IPS-18c (cell line): ENCODE data around the gene SMTNL2.
A peak's percentile ranks its signal among the peaks of the same experiment; 100 is the strongest.

ENCODE experiments used
- H3K4me3 ChIP-seq: 2 replicates; pipeline ENCODE4 v1.7.0; 2013; ENCODE audit warnings: low read depth, mild to moderate bottlenecking, low read length, moderate library complexity; ENCODE audit not compliant: insufficient read depth
- H3K9me3 ChIP-seq: one replicate; pipeline ENCODE4 v1.6.1; 2013; ENCODE audit warnings: mild to moderate bottlenecking, low read length, moderate library complexity; ENCODE audit not compliant: control insufficient read depth, insufficient read depth

The SMTNL2 gene

DNA sequence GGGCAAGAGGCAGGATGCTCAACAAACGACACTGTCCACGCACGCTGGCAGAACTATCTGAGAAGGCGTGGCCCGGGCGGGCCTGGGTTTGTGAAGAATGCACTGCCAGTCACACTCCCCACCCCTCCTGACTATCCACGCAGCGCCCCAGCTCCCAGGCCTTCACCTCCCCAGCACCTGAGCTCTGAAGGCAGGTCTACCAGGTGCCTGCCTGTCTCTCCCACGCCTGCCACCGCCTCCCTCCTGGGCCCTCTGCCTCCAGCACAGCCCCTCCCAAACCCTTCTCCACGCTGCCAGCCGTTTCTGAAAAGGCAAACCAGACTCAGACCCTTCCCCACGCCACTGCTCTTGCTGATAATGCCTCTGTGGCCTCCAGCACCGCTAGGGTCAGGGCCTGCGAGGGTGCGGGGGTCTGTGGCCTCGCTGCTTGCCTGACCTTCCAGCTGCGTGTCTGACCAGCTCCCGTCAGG is 40.7 kb upstream of the SMTNL2 start:
- no peaks in the 10 kb centered on the region for H3K9me3 ChIP-seq
- H3K4me3 ChIP-seq: no peak overlapping the region

DNA sequence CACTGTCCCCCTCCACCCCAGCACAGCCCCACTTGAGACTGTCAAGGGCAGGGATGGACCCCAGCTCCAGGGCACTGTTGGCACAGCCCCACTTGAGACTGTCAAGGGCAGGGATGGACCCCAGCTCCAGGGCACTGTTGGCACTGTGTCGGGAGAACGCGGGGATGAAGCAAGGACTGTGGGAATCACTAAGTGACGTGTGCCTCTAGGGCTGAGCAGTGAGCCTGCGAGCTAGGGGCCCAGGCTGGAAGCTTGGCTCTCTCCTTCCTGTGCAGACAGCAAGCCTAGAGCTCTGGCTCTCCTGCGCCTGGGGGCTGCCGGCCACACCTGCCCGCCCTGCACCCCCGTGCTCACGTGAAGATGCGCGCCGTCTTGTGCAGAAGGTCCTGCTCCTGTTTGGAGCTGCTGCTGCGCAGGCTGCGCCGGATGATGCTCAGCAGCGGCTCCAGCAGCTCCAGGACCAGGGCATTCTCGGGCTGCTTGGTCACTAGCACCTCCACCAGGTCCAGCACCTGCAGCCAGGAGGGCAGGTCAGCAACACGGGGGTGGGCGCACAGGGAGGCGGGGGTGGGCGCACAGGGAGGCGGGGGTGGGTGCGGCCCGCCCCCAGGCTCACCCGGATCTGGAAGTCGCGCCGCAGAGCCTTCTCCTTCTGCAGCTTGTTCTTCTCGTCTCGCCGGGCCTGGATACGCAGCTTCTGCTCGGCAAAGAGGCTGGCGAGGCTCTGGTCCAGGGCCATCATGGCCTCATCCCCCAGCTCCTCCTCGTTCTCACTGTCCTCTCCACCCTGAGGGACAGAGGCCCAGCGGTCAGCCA is 40.0 kb upstream of the SMTNL2 start:
- H3K9me3 ChIP-seq: no peaks in the 10 kb centered on the region
- H3K4me3 ChIP-seq: no peak overlapping the region

DNA sequence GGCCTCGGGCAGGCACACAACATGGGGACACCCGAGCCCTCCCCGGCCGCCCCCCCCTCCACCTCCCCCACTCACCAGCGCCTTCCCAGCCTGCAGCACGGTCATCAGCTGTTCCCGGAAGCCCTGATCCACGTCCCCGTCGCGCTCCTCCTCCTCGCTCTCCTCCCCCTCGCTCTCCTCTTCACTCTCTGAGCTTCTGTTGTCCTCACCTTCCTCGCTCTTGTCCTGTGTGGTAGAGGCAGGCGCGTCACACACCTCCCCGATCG is 39.4 kb upstream of the SMTNL2 start:
- no peaks in the 10 kb centered on the region for H3K9me3 ChIP-seq

DNA sequence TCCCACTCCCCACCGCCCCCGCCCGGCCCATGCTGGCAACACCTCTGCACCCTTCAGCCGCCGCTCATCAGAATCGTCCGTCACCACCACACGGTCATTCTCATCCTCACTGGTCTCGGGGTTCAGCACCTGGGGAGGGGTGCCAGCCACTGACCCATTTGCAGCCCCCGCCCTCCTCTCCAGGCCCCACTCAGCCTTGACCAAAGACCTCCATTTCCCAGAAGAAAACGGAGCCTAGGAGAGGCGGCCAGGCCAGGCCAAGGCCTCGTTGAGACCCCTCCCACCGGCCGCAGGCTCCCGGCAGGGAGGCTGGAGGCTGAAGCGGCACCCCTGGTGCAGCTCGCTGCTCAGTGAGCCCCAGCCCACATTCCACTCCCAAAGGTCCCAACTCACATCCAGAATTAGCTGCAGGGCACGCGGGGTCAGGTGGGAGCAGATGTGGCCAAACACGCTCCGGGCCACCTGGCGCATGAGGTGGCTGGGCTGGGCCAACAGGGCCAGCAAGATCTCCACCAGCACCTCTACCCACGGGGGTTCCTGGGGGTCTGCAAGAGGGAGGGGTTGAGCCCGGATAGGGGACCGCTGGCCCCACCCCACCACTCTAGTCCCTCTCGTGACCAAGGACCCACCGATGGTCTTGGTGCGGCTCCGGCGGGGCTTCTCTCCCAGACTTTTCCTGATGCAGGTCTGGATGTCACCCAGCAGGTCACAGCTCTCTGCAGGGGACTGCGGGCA is 38.9 kb upstream of the SMTNL2 start:
- H3K4me3 ChIP-seq: no peak overlapping the region
- H3K9me3 ChIP-seq: no peaks in the 10 kb centered on the region

More for the DNA sequence above, 39.4 kb upstream of the SMTNL2 start:
- H3K4me3 ChIP-seq: no peak overlapping the region

DNA sequence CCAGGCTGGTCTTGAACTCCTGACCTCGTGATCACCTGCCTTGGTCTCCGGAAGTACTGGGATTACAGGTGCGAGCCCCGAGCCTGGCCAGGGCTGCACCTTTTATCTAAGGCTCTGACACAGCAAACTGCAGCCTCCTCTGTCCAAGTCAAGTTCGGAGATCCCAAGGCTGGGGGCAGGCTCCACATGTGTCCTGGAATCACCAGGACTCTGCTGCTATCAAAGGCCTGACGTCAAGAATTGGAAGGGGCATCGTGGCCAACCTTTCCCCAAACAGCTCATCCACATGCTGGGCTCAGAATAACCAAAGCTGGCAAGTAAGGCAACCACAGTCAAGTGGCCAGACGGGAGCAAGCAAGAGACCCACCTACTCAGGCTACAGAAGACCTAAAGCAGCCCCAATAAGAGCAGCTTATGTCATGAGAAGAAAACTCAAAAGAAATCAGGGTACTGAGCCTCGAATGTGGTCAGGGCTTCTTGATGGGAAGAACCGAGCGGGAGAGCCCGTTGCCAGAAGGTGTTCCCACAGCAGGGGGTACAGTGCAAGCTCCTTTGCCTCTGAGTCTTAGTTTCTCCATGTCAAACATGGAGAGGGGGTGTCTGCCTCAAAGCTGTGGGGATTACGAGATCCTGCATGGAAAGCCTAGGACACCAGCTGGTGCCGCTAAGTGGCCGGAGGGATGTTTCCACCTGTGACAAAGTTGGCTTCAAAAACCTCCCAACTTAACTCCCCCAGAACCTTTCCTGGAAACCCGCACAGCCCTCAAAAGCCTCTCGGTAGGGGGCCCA is 37.0 kb upstream of the SMTNL2 start:
- Histone ChIP-seq H3K9me3 (no peaks in the 10 kb centered on the region), H3K4me3 (no peak overlapping the region)

DNA sequence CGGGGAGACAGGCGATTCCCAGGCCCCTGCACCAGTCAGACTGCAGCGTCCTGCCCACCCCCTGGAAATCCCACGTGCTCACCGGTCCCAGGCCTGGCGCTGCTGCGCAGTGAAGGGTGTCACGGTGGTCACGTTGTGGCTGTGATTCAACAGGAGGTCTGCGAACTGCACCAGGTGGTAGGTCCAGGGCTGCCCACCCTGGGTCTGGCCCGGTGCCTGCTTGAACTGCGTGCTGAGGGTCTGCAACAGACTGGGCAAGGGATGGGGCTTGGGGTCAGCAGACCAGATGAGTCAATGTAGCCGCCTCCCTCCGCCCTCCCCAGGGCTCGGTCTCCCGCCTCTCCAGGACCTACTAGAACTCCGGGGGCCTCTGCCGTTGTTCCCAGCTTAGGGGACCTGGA is 36.3 kb upstream of the SMTNL2 start:
- no peaks in the 10 kb centered on the region for H3K9me3 ChIP-seq
- H3K4me3 ChIP-seq: no peak overlapping the region

DNA sequence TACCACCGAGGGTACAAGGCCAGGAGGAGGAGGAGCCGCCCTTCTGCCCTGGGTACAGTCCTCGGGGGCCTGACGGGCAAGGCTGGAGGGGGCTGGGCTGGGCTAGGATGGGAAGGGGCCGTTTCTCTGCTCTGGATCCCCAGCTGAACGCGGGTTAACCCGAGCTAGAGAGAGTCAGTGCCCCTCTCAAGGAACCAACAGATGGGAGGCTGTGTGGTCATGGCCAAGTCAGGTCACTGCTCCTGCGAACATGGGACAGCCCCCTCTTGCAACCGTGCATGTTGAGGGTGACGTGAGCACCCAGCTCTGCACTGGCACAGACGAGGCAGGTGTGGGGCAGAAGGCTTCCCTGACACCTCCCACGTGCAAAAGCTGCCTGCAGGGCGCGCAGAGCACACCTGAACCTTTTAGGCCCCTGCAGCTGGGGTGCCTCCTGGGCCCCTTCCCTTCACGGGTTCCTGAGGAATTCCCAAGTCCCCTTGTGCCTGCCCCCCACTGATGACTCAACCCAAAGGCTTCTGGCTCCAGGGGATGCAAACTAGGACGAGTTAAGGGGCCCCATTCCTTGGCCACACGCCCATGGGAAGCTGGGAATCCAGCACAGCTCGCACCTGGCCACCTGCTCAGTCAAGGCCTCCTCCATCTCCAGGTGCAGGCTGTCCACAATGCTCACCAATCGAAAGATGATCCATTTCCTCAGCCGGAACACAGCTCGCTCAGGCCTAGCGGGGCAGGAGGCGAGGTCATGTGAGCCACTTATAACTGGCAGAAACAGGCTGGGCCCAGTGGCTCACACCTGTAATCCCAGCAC is 35.4 kb upstream of the SMTNL2 start:
- H3K4me3 ChIP-seq: no peak overlapping the region
- no peaks in the 10 kb centered on the region for H3K9me3 ChIP-seq

DNA sequence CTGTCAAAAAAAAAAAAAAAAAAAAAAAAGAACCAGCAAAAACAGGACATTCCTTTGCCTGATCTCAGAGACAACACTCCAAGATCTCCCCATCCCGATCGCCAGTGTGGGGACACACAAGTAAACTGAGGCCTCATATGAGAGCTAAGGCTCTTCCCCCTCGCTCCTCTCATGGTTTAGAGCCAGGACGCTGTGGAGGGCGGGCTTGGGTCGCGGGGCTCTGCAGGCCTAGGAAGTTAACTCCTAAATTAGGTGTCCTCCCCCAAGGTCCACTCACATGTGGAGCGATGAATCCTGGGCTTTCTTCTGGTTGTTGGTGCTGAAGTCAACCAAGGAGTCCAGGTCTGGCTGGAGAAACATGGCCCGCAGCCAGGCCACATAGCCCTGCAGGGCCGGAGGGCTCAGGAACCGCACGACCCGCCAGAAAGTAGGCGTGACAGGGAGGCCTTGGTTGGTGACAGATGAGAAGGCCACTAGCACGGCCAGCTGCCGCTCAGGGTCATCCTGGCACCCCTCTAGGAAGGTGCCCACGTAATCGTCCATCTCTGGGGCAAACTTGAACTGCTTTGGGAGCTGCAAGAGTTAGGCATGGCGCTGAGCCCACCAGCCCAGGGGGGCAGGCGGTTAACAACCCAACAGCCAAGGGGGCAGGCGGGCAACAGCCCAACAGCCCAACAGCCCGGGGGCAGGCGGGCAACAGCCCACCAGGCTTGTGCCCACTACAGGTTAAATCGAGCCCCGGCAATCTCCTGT is 34.4 kb upstream of the SMTNL2 start:
- Histone ChIP-seq H3K4me3 (no peak overlapping the region), H3K9me3 (no peaks in the 10 kb centered on the region)

DNA sequence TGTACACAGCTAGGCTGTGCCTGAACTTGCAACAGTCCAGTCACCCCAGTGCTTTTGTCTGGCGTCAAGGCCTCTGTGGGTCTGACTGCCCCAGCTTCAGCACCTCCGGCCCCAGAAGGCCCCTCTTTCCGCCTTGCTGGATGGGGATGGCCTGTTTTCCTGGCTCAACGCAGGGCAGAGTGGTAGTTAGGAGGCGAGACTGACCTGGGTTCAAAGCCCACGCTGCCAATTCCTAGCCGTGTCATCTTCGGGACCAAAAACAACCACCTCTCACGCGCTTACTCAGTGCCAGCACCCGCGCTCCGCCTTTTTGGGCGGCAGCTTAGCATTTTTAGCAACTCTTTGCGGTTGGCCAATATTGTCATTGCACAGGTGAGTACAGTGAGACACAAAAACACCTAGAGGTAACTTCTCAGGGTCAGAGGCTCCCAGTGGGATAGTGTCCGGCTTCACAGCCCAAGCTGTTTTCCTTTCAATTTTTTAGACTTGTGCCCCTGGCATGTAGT is 33.7 kb upstream of the SMTNL2 start:
- no peak overlapping the region for H3K4me3 ChIP-seq
- no peaks in the 10 kb centered on the region for H3K9me3 ChIP-seq

DNA sequence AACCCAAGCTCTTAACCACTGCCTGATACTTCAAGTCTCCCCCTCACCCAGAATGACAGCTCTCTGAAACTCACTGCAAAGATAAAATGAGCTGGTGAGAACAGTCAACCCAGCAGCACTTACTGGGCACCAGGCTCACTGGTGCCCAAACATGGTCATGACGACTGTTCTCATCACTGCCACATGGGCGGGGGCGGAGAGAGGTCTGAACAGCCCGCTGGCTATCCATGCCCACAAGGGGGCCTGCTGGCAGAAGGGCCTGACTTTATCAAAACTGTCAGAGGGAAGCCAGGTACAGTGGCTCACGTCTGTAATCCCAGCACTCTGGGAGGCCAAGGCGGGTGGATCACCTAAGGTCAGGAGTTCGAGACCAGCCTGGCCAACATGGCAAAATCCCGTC is 33.2 kb upstream of the SMTNL2 start:
- no peaks in the 10 kb centered on the region for H3K9me3 ChIP-seq
- H3K4me3 ChIP-seq: no peak overlapping the region

DNA sequence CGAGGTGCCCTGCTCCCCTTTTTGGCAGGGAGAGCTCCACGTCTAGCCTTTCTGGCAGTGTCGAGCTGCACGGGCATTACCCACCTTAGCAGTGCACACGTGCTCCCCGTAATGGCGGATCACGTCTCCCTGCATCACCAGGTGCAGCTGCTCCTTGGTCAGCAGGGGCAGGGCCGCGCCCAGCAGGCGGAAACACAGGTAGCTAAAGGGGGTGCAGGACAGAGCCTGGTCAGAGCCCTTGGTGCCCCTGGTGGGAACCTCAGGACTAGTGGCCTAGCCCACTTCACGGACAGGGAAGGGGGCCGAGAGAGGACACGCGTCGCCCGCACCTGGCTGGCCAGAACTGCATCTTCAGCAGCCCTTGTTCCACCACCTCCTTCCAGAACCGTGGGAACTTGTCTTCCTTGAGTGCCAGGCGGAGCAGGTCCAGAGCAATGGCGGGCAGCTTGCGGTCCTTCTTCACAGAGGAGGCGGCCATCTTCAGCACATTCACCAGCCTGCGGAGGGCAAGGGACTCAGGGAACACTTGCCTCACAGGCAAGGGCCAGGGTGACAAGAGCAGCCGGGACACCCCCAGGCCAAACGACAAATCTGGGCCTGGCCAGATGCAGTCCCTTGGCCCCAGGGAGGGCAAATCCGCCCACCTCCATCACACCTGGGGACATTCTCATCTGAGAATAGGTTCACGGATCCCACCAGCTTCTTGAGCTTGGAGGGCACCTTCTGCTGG is 32.4 kb upstream of the SMTNL2 start:
- Histone ChIP-seq H3K9me3 (no peaks in the 10 kb centered on the region), H3K4me3 (no peak overlapping the region)

DNA sequence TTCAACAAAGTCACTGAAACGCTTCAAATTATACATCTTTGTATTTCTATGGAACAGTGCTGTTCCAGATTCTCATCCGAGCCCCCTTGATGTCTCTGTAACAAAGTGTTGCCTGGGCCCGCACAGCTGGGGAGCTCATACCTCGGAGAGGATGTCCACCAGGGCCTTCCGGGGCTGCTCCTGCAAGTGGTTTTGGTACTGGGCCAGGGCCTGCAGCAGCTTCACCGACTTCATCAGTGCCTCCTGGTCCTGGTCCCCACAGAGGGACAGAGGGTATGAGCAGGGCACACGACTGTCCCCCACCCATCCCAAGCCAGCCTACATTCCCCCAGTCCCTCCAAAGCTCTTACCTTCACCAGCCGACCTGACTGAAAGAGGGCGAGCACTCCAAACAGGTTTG is 30.7 kb upstream of the SMTNL2 start:
- H3K9me3 ChIP-seq: no peaks in the 10 kb centered on the region
- peak overlapping the region; percentile 95 for H3K4me3 ChIP-seq

DNA sequence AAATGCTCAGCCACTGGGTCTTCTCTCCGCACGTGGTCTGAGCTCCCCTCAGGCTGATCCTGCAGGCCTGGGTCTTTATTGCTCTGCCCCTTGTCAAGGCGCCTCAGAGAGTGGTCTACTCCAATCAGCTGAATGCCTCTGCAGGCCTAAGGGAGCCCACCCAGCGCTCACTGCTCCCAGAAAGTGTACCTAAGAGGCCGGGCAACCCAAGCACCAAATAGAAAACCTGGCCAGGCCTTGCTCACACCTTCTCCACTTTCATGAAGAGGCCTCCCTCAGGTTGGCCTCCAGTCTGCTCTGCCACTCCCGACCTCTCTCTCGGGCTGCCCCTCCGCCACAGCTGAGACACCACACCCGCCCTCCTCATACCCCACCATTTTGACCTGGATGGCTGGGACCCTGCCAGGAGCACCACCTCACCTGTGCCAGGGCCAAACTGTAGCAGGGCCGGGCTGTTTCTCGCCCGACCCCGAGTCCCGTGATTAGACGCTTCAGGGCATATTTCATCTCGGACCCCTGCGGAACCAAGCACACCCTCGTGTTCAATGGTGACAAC is 29.8 kb upstream of the SMTNL2 start:
- Histone ChIP-seq H3K9me3 (no peaks in the 10 kb centered on the region), H3K4me3 (peak overlapping the region; percentile 95)

DNA sequence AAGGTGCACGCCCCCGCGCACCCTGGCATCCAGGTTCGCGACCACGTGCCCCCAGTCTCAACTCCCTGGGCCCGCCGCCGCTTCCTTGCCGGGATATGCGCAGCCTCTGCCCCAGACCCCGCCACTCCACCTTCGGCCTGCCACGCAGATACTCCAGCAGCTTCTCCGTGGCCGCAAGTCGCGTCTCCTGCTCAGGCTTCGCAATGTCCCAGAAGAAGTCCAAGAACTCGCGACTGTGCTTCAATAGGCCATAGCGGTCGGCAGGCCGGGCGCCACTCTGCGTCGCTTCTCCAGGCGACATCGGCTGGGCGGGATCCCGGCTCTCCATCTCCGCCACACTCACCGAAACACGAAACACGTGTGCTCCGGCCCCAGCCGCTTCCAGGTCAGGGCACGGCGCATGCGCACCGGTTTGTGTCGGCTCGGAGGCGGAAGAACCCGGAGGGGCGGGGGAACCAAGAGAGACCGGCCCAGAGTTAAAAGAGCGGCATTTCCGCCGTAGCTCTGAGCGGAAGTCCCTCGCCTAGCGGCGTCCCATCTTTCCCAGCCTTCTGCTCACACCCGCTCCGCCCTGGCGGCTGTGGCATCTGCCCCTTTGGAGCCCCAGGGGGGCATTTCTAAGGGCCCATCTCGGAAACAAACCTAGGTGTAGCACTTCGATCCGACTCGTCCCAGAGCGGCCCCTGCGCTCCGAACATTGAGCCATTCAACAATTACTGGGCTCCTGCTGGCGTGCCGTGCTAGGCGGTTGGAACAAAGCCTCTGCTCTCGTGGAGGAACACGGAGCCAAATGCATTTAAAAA is 29.1 kb upstream of the SMTNL2 start, which contains the start of gene MYBBP1A:
Gene MYBBP1A, minus strand, starts transcription at position 388 of the 803 bp plus-strand sequence. Its CDS starts 60 bp downstream, at position 328.
- Histone ChIP-seq H3K9me3 (no peaks in the 10 kb centered on the region), H3K4me3 (peak within 1 kb of the TSS; percentile 95)
